NCI-H2227 treated with DMSO at 0.1 percent for 48 hours (cell line): ENCODE data around the gene EMC8.

Source experiments
- DNase-seq: peaks from one replicate; lab custom pipeline; 2025; lab: John Stamatoyannopoulos, UW

Gene EMC8

GRCh38 chr16:85784813-85785212 lies 14.5 kb downstream of the EMC8 start:
- DNase-seq = no peak

GRCh38 chr16:85783441-85783840 lies 15.9 kb downstream of the EMC8 start:
- DNase-seq = no peak

- no peak for DNase-seq
Observed at GRCh38 chr16:85782451-85782850, 16.9 kb downstream of the EMC8 start.

GRCh38 chr16:85781695-85782370 lies 17.5 kb downstream of the EMC8 start:
- DNase-seq = no peak

- no peak for DNase-seq
Observed at GRCh38 chr16:85781156-85781555, 18.2 kb downstream of the EMC8 start.

GRCh38 chr16:85780281-85780680 lies 19.1 kb downstream of the EMC8 start:
- no peak for DNase-seq

GRCh38 chr16:85778873-85779272 lies 20.5 kb downstream of the EMC8 start:
- no peak for DNase-seq

- no peak for DNase-seq
Observed at GRCh38 chr16:85777583-85778310, 21.6 kb downstream of the EMC8 start.

- DNase-seq = no peak
Observed at GRCh38 chr16:85774811-85775210, 24.5 kb downstream of the EMC8 start.

- DNase-seq = no peak
Observed at GRCh38 chr16:85774136-85774535, 25.2 kb downstream of the EMC8 start.

- DNase-seq = no peak
Observed at GRCh38 chr16:85773044-85773443, 26.3 kb downstream of the EMC8 start.

GRCh38 chr16:85770741-85771140 lies 28.6 kb downstream of the EMC8 start:
- no peak for DNase-seq

- peak; percentile 39 for DNase-seq
Observed at GRCh38 chr16:85768199-85768598, 31.1 kb downstream of the EMC8 start.

GRCh38 chr16:85767531-85767930 lies 31.8 kb downstream of the EMC8 start:
- DNase-seq = no peak

- DNase-seq = no peak
Observed at GRCh38 chr16:85765767-85766166, 33.6 kb downstream of the EMC8 start.

GRCh38 chr16:85765211-85765610 lies 34.1 kb downstream of the EMC8 start:
- no peak for DNase-seq

GRCh38 chr16:85763616-85764015 lies 35.7 kb downstream of the EMC8 start:
- no peak for DNase-seq

GRCh38 chr16:85762970-85763369 lies 36.4 kb downstream of the EMC8 start:
- DNase-seq = no peak

- DNase-seq = no peak
Observed at GRCh38 chr16:85761861-85762260, 37.5 kb downstream of the EMC8 start.

- DNase-seq = no peak
Observed at GRCh38 chr16:85759631-85760419, 39.5 kb downstream of the EMC8 start.

GRCh38 chr16:85759136-85759535 lies 40.2 kb downstream of the EMC8 start:
- no peak for DNase-seq

- no peak for DNase-seq
Observed at GRCh38 chr16:85757341-85757822, 42.0 kb downstream of the EMC8 start.
